HG03175 (cell line): ENCODE measurements around the gene ENGASE.

Experiments
- ATAC-seq: cut with Tn5 transposase; IDR thresholded peaks from one replicate; pipeline ENCODE4 v1.9.1; 2021; ENCODE audit warnings: mild to moderate bottlenecking, moderate library complexity; ENCODE audit not compliant: unreplicated experiment

ENGASE gene

GRCh38 chr17:79091226-79091670 is 16.6 kb downstream of the ENGASE start:
- ATAC-seq: no peak

DNA sequence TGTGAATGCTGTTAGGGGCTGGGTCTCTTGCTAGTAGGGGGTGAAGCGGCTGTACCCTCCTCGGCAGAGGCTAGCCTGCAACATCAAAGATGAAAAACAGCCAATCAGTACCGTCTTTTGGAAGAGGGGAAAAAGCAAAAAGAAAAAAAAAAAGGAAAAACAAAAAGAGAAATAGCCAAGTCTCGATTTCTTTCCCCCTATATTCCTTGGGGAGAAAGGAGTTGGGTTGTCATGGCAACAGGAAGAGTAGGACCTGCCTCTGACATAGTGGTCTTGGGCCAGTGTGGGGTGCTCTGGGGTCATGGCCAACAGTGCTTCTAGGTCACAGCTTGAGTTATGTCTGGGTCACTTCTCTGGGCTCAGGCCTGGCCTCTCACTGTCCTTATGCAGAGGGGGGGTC is 17.9 kb downstream of the ENGASE start:
- no peak for ATAC-seq

GRCh38 chr17:79093270-79093669 is 18.6 kb downstream of the ENGASE start:
- ATAC-seq: no peak

GRCh38 chr17:79094261-79094660 is 19.6 kb downstream of the ENGASE start:
- no peak for ATAC-seq

- ATAC-seq: no peak
These were observed 20.9 kb downstream of the ENGASE start for GRCh38 chr17:79095345-79096055.

- ATAC-seq: no peak
These were observed 21.9 kb downstream of the ENGASE start for GRCh38 chr17:79096477-79096876.

DNA sequence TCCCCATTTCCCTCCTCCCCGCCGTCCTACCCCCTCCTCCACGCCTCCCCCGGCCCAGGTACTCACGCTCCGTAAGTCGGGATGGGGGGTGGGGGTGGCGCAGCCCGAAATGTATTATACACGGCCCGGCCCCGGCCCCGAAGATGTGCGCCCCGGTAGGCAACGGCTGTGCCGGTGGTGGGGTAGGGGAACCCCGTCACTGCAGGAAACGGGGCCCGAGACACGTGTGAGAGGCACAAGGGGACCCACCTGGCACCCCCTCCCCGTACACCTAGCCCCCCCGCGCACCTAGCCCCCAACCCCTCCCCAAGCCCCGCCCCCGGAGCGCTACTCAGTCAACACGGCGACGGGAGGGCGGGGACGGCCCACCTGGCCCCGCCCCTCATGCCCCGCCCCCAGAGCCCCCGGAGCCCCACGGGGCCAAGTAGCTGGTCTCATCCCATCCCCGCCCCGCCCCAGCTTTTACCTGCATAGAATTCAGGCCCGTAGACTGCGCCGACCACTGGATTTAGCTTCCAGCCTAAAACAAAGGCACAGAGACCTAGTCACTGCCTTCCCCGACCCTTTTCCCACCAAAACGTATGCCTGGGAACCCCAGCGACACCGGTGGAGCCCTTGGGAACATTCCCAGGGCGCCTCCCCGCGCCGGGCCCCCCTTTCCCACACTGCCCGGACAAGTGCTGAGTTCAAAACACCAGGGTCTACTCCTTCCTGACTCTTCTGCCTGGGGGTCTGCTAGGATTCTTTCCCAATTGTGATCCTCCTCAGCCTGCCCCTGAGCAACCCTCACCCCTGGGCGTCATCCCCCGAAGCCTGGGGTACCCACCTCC is 22.8 kb downstream of the ENGASE start:
- ATAC-seq: no peak

- no peak for ATAC-seq
These were observed 23.8 kb downstream of the ENGASE start for GRCh38 chr17:79098282-79098867.

DNA sequence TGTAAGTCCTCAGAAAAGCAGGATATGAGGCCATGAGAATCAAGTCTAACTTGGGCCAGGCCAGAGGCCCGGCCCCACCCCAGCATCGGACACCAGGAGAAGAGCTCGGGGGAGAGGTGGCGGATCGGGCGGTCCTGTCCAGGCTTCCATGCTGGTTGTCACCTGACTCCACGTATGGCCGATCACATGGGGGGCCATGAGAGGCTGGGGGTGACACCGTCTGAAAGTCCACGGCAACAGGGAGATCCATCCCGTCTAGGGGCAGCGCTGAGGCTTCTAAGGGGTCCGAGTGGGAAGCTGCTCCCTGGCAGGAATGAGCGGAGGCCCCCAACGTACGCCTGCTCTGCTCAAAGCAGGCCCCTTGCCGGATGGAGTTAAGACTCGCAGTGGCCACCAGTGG is 25.8 kb downstream of the ENGASE start:
- no peak for ATAC-seq

DNA sequence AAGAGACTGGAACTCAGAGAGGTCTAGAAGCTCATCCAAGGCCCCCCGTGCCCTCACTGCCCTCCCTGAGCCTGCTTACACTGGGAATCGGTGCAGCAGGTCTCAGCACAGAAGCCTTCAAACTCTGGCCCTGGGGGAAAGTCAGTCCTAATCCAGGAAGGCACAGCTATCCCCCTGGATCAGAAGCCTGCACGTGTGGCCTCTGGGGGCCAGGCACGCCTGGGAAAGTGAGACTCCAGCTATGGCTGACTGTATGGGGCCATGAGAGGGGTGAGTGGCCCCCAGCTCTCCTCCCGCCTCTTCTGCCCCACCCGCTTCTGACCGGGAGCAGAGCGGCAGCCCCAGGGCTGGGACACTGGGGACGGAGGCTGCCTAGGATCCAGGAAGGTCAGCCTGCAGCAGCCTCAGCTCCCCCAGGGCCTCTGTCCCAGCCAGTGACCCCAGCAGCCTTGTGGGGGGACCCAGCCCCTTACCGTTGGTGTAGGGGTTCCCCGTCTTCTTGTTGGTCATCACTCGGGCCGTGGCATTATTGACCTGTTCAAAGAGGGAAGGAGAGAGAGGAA is 26.6 kb downstream of the ENGASE start:
- ATAC-seq: no peak

- no peak for ATAC-seq
These were observed 27.6 kb downstream of the ENGASE start for GRCh38 chr17:79102214-79102613.

GRCh38 chr17:79104898-79105600 is 30.4 kb downstream of the ENGASE start:
- no peak for ATAC-seq

DNA sequence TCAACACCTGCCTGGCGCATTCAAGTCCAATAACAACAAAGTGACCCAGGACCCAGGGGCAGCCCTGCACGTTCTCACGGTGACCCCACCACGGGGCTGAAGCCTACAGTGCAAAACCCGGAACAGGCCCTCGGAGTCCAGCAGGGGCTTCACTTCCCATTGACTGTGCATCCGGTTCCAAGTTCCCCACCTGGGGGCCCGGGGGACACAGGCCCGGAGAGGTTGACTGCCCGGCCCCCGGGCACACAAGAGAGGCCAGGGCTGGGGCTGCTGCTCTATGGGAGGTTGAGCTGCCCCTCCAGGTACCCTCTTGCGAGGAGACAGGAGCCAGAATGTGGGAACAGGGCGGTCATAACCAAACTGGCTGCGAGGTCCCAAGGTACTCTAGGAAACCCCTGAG is 31.3 kb downstream of the ENGASE start:
- no peak for ATAC-seq

DNA sequence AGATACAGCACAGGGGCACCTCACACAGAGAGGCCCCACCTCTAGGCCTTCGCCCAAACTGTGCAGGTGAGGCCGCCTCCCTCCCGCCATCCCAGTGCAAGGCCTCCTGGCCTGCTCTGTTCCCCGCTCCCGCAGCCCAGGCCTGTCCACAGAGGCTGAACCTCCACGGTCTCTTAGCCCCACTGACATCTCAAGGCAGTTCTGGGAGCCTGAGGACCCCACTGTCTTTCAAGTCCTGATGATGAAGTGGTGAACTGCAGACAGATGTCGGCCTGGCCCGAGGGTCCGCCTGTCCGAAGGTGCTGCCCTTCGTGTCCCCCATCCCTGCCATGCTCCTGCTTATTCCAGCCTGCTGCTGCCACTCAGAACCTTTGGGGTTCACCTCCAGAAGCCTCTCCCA is 32.3 kb downstream of the ENGASE start:
- ATAC-seq: no peak

DNA sequence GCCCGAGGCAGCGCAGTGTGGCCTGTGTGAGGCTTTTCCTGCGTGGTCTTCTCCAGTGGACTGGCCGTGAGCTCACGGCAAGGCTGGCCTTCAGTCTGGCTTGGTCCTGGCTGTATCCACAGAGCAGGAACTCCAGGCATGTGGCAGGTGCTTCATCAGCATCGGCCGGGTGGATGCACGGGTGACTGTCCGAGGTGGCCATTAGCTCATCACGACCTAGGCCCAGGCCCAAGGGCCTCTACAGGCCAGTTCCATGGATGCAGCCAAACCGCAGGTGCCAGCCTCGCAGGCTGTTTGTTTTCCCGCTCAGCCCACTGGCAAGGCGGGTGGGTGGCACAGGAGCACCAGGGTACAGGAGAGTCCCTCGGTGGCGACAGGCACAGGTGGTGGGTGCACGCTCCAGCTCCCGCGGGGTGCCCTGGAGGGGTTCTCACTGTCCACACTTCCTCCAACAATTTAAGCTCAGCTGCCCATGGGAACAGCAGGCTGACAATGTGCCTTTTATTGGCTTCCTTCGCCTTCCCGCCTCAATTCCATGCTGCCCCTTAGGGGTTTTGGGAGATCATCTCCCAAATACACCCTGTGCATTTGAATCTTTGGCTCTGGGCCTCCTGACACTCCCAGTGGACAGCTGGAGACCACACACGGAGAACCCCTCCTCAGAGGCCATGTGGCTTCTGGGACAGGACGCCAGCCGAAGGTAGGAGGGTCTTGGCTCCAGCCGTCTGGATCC is 33.0 kb downstream of the ENGASE start:
- no peak for ATAC-seq

DNA sequence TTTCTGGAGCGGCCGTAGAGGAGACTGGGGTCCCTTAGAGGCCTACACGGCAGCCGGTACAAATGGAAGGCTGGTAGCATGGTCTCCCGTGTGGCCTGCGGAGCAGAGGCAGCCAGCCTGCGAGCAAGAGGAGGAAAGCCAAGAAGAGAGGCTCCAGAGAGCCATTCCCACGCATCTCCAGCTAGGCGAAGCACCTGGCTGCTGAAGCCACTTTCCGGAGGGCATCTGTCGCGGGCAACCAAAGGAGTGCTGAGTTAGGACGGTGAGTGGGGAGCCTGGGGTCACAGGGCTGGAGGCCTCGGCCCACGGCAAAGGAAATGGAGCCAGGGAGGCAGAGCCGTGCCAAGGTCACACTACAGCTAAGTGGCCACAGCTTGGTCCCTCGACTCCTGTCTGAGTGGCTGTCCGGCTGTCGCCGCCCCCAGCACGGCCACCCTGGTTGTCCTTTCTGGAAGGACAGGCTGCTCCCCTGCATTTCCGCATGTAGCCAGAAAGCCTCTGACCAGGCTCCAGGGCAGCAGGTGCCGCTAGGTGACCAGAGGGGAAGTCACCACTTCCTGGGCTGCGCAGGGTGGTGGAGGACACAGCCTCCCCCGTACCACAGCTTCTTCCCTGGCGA is 33.7 kb downstream of the ENGASE start:
- no peak for ATAC-seq

- no peak for ATAC-seq
These were observed 34.2 kb downstream of the ENGASE start for GRCh38 chr17:79108870-79109269.

- no peak for ATAC-seq
These were observed 35.0 kb downstream of the ENGASE start for GRCh38 chr17:79109584-79109983.

GRCh38 chr17:79111097-79111496 is 36.5 kb downstream of the ENGASE start:
- ATAC-seq: no peak

DNA sequence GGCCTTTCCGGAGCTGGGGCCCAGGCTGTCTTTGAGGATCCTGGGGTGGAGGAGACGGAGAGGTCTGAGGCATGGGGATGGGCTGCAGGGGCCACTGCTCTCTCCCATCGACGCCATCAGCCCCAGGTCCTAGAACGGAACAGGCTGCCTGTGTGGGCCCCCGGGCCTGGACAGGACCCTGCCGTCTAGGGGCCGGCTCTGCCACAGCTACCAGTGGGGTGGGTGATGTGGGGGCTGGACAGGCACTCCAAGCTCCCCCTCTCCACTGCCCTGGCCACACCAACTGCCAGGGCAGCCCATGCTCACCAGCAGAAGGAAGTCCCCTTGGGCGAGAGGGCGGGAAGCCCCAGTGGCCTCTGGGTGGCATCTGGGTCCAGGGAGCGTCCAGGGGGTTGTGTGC is 37.8 kb downstream of the ENGASE start:
- no peak for ATAC-seq
